ENCODE data around the gene CTSD. TPM values are rescaled to one million over a fixed set of nuclear protein-coding genes. Genes with fewer than 3 reads are reported as not detected.

CTSD gene
- total RNA-seq, 1 experiment from 2014 or later = 127 TPM

- intact Hi-C loops (cut with micrococcal nuclease) = no loop called here
- Histone ChIP-seq H3K79me2 (ENCODE audit: insufficient read depth, low read length) (peaks cover 13% of the 10 kb centered on the region; the same call in 1 of the 2 replicates), H3K4me1 (ENCODE audit: control insufficient read depth in 1 of 2, insufficient read depth in 2 of 2, low read length in 2 of 2) (peaks cover 9 to 24% of the 10 kb centered on the region in 2 experiments; a peak in 2 of 4 replicates), H3K36me3 (ENCODE audit: control insufficient read depth in 1 of 2, insufficient read depth in 2 of 2, low read length in 2 of 2) (no peaks in the 10 kb centered on the region; a peak in 1 of 4 replicates), H3K27me3 (ENCODE audit: insufficient read depth, low read length) (no peaks in the 10 kb centered on the region), H3K27ac (ENCODE audit: low read depth, low read length) (no peak overlapping the region), H3K9me3 (ENCODE audit: control insufficient read depth in 1 of 2, insufficient read depth in 1 of 2, low read depth in 1 of 2, low read length in 2 of 2) (no peaks in the 10 kb centered on the region), H2AFZ (ENCODE audit: low read depth, low read length, poor library complexity, severe bottlenecking) (no peak overlapping the region), H3K4me3 (replicated peaks in 1 of 2; ENCODE audit: low read depth in 1 of 2, low read length in 2 of 2) (no peak overlapping the region), H3K9ac (ENCODE audit: low read length) (no peak overlapping the region), H4K20me1 (ENCODE audit: insufficient read depth) (no peaks in the 10 kb centered on the region), H3K4me2 (ENCODE audit: low read length) (no peak overlapping the region), H3K9me2 (ENCODE audit: insufficient read depth) (no peaks in the 10 kb centered on the region)
- RAD21 ChIA-PET (ENCODE audit: low non-redundant PET in 1 of 2, low total read pairs in 2 of 2, uncharacterized antibody in 2 of 2, unreplicated experiment in 2 of 2) = no interaction called here
- TF ChIP-seq POLR2A (IDR thresholded peaks at IDR 0.05; ENCODE audit: borderline replicate concordance, extremely low read depth, insufficient read depth, insufficient read length) = no peak
- TF ChIP-seq YY1 (IDR thresholded peaks at IDR 0.05; ENCODE audit: extremely low read depth, insufficient replicate concordance, low read depth, low read length) = no peak
- TF ChIP-seq CTCF (IDR thresholded peaks at IDR 0.05 in 2 of 3, conservative IDR thresholded peaks at IDR 0.05 in 1 of 3; ENCODE audit: borderline replicate concordance in 1 of 3, insufficient read depth in 1 of 3, low read depth in 2 of 3, low read length in 2 of 3) = no peak
- TF ChIP-seq POLR2AphosphoS5 (IDR thresholded peaks at IDR 0.05; ENCODE audit: low read depth, low read length) = no peak
- no peak for TF ChIP-seq TCF7L2 (IDR thresholded peaks at IDR 0.05; ENCODE audit: borderline replicate concordance, extremely low read depth, insufficient read depth, insufficient read length)
- TF ChIP-seq ELF1 (IDR thresholded peaks at IDR 0.05; ENCODE audit: borderline replicate concordance, low read depth) = no peak
- TF ChIP-seq FOSL1 (IDR thresholded peaks at IDR 0.05; ENCODE audit: low read depth) = no peak
- TF ChIP-seq, protein P1, sequence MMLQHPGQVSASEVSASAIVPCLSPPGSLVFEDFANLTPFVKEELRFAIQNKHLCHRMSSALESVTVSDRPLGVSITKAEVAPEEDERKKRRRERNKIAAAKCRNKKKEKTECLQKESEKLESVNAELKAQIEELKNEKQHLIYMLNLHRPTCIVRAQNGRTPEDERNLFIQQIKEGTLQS (IDR thresholded peaks at IDR 0.05) = no peak
- no TSS peak for BruUV-seq (replicated peaks)
- no peak for DNase-seq (ENCODE audit: low read depth, low spot score)
- POLR2A ChIA-PET = no interaction called here
- ATAC-seq = no peak
- CTCF ChIA-PET = no interaction called here
Observed at GRCh38 chr11:1757861-1758610, 5.7 kb downstream of the CTSD start.

Data from HCT116 (cell line).